ENCODE results near the gene CD248.
"Not testable (repeated sequence)": the region's sequence is repeated elsewhere in the genome, so short reads cannot be mapped to it uniquely, and the experiment has no call there.

Gene CD248

GRCh38 chr11:66289548-66290329 is 27.1 kb downstream of the CD248 start:
- peak; percentile 67 to 80 (median 75) for DNase-seq (ENCODE audit: low read depth in 3 of 3)

GRCh38 chr11:66288671-66289547 is 27.9 kb downstream of the CD248 start, which contains the start of gene YIF1A:
TSS of gene YIF1A (minus strand) at chr11:66289143. CDS start at chr11:66288985, 158 bp downstream.
- peak; percentile 95 to 99 (median 98) for DNase-seq (ENCODE audit: low read depth in 3 of 3)

GRCh38 chr11:66287889-66288670 is 28.8 kb downstream of the CD248 start:
- no peak for DNase-seq (ENCODE audit: low read depth in 3 of 3)

GRCh38 chr11:66287211-66287888 is 29.5 kb downstream of the CD248 start:
- no peak for DNase-seq (ENCODE audit: low read depth in 3 of 3)

GRCh38 chr11:66286699-66287098 is 30.1 kb downstream of the CD248 start:
- no peak for DNase-seq (ENCODE audit: low read depth in 3 of 3)

GRCh38 chr11:66285250-66285947 is 31.4 kb downstream of the CD248 start:
- no peak for DNase-seq (ENCODE audit: low read depth in 3 of 3)

DNA sequence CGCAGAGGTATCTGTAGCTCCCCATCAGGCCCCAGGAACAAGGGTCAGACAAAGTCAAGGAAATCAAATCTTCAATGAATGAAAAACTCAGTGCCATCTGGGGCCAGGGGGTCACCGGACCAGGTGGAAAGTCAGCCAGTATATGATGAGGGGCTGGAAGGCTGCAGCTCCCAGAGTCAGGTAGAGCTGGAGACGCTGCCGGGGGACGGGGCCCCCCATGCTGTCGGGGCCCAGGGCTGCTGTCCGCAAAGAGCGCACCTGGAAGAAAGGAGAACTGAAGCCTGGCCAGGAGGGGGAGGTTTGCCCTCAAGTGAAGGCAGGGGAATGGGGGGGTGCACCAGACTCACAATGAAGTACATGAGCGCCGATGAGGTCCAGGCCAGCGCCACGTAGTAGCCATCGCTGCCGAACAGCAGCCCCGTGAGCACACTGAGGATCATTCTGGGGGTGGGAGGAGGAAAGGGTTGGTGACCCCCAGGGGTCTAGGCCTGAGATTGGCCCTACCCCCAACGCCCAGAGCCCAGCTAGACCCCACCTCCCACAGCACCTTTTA is 32.2 kb downstream of the CD248 start:
- DNase-seq (ENCODE audit: low read depth in 3 of 3), result no peak

DNA sequence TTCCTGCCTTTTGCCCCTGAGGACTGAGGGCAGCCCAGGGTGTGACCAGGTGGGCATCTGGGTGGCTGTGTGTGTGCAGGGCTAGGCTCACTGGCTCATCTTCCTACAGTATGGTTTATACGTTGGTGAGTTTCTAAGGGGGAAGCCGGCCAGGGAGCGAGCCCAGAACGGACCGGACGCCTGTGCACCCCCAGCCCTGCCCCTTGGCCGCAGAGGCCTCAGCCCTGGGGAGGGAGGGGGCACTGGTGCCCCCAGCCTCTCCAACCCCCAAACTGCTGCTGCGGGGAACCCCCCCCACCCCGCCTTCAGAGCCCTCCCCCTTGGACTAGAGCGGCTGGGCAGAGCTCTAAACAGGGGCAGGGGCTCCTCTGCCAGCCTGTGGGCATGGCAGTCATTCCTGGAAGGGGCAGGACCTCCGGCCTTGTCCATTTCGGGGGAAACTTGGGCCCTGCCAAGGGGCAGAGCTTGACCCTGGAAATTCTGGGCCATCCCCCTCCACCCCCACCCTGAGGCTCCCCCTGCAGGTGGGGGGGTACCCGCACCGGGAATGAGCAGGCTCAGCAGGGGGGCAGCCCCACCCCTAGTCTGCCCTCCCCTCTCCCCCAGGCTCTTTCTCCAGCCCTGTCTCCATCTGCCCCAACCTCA is 33.3 kb downstream of the CD248 start:
- DNase-seq (ENCODE audit: low read depth in 3 of 3), result no peak

DNA sequence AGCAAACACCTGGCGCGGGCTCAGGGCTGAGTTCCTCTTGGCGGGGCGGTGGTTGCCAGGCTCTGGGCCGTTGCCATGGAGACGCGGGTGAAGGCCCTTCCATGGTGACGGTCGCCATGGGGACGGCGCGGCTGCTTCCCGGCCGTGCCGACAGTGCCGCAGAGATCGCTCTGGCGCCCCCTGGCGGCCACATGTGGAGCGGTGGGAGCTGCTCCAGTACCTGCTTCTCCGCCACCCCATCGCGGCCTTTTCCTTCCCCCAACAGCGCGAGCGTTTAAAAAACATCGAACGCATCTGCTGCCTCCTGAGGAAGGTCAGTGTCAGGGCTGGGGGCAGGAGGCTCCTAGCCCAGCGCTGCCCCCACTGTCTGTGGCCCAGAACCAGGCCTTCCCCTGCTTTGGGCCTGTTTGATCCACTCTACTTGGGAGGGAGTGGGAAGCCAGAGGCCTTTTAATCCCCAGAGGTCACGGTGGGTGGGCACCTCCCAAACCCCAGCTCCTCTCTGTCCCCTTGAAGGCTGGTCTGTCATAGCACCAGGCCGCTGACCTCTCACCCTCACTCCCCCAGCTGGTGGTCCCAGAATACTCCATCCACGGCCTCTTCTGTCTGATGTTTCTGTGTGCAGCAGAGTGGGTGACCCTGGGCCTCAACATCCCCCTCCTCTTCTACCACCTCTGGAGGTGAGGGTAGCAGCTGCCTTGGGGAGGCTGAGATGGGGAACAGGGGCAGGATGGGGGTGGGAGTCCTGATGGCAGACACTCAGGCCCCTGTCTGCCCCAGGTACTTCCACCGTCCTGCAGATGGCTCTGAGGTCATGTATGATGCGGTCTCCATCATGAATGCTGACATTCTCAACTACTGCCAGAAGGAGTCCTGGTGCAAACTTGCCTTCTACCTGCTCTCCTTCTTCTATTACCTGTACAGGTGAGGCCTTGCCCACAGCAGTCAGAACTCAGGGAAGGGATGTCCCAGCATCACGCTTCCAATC is 34.1 kb downstream of the CD248 start:
- DNase-seq (ENCODE audit: low read depth in 3 of 3), result peak; percentile 97 to 100 (median 99)

- no peak for DNase-seq (ENCODE audit: low read depth in 3 of 3)
These were observed 34.9 kb downstream of the CD248 start for GRCh38 chr11:66281776-66282467.

GRCh38 chr11:66281001-66281400 is 35.8 kb downstream of the CD248 start:
- no peak for DNase-seq (ENCODE audit: low read depth in 3 of 3)

GRCh38 chr11:66280428-66280827 is 36.4 kb downstream of the CD248 start:
- DNase-seq (ENCODE audit: low read depth in 3 of 3), result no peak

DNA sequence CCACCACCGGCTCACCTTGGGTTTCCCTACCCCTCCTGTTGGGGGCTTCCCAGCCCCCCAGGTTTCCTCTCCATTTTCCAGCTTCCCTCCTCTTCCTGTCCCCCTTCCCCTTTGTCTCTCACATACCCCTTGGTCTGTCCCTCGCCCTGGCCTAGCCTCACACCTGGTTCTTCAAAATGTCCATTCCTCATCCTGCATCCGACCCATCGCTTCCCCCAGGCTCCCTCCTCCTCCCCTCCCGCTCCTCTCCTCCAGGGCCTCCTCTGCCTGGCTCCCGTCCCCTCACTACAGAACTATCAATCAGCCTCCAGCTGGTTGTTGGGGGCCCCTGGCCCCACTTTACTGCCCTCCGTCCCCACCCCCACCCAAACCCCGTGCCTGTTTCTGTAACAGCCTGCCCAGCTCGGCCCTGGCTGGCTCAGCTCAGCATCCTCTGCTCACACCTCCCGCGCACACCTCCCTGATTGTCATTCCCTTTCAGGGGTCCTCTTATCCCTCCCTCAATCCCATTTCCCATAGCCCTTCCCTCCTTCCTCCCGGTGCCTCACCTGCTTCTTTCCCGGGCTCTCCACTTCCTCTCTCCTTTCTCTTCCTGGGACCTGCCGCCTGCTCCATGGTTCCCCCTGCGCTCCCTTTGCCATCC is 37.6 kb downstream of the CD248 start:
- no peak for DNase-seq (ENCODE audit: low read depth in 3 of 3)

GRCh38 chr11:66278363-66279091 is 38.3 kb downstream of the CD248 start:
- DNase-seq (ENCODE audit: low read depth in 3 of 3), result no peak

- no peak for DNase-seq (ENCODE audit: low read depth in 3 of 3)
These were observed 39.1 kb downstream of the CD248 start, which contains the start of gene CNIH2 for GRCh38 chr11:66277471-66278362. TSS of gene CNIH2 (plus strand) at chr11:66278175. CDS start at chr11:66278457, 282 bp downstream.

- DNase-seq (ENCODE audit: low read depth in 3 of 3), result not testable (repeated sequence)
These were observed 39.8 kb downstream of the CD248 start for GRCh38 chr11:66277064-66277463.

Measured in stimulated activated CD4-positive, alpha-beta T cell treated with anti-CD3 and anti-CD28 coated beads, TNF-alpha, amount 100 ng/mL, for 48 hours (primary cell).